Measurements from ENCODE around the gene TSPEAR.

TSPEAR gene

DNA sequence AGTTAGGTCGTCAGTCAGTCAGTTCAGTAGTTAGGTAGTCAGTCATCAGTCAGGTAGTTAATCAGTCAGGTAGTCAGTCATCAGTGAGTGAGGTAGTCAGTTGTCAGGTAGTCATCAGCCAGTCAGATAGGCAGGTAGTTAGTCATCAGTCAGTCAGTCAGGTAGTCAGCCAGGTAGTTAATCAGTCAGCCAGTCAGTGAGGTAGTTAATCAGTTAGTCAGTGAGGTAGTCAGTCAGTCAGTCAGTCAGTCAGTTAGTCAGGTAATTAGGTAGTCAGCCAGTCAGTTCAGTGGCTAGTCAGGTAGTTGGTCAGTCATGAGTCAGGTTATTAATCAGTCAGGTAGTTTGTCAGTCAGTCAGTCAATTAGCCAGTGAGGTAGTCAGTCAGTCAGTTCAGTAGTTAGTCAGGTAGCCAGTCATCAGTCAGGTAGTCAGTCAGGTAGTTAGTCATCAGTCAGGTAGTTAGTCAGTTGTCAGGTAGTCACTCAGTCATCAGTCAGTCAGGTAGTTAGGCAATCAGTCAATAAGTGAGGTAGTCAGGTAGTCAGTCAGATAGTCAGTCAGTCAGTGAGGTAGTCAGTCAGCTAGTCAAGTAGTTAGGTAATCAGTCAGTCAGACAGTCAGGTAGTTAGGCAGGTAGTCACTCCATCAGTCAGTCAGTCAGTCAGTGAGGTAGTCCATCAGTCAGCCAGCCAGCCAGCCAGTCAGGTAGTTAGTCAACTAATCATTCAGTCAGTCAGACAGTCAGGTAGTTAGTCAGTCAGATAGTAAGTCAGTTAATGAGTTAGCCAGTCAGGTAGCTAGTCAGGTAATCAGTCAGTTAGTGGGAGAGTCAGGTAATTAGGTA is 187.6 kb downstream of the TSPEAR start:
- in situ Hi-C loops (cut with MboI; ENCODE audit: low sequenced_read_pairs, unreplicated experiment): no loop called here
- TF ChIP-seq, protein P1, sequence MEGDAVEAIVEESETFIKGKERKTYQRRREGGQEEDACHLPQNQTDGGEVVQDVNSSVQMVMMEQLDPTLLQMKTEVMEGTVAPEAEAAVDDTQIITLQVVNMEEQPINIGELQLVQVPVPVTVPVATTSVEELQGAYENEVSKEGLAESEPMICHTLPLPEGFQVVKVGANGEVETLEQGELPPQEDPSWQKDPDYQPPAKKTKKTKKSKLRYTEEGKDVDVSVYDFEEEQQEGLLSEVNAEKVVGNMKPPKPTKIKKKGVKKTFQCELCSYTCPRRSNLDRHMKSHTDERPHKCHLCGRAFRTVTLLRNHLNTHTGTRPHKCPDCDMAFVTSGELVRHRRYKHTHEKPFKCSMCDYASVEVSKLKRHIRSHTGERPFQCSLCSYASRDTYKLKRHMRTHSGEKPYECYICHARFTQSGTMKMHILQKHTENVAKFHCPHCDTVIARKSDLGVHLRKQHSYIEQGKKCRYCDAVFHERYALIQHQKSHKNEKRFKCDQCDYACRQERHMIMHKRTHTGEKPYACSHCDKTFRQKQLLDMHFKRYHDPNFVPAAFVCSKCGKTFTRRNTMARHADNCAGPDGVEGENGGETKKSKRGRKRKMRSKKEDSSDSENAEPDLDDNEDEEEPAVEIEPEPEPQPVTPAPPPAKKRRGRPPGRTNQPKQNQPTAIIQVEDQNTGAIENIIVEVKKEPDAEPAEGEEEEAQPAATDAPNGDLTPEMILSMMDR (IDR thresholded peaks at IDR 0.05; ENCODE audit: borderline replicate concordance, control extremely low read depth, extremely low read depth, insufficient read depth, missing control alignments): no peak
- DNase-seq (ENCODE audit: low spot score): no peak

DNA sequence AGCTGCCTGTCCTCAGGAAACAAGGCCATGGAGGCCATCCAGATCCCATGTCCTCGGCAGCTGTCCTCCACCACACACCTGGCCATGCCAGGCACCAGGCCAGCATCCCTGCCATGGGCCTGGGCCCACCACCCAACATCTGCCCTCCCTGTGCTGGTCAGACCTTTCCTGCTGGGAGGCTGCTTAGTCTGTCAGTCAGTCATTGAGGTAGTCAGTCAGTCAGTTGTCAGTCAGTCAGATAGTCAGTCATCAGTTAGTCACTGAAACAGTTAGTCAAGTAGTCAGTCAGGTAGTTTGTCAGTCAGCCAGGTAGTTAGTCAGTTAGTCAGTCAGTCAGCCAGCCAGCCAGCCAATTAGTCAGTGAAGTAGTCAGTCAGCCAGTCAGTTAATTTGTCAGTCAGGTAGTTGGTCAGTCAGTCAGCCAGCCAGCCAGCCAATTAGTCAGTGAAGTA is 188.6 kb downstream of the TSPEAR start:
- in situ Hi-C loops (cut with MboI; ENCODE audit: low sequenced_read_pairs, unreplicated experiment): no loop called here
- TF ChIP-seq, protein P1 (IDR thresholded peaks at IDR 0.05; ENCODE audit: borderline replicate concordance, control extremely low read depth, extremely low read depth, insufficient read depth, missing control alignments): no peak
- no peak for DNase-seq (ENCODE audit: low spot score)

DNA sequence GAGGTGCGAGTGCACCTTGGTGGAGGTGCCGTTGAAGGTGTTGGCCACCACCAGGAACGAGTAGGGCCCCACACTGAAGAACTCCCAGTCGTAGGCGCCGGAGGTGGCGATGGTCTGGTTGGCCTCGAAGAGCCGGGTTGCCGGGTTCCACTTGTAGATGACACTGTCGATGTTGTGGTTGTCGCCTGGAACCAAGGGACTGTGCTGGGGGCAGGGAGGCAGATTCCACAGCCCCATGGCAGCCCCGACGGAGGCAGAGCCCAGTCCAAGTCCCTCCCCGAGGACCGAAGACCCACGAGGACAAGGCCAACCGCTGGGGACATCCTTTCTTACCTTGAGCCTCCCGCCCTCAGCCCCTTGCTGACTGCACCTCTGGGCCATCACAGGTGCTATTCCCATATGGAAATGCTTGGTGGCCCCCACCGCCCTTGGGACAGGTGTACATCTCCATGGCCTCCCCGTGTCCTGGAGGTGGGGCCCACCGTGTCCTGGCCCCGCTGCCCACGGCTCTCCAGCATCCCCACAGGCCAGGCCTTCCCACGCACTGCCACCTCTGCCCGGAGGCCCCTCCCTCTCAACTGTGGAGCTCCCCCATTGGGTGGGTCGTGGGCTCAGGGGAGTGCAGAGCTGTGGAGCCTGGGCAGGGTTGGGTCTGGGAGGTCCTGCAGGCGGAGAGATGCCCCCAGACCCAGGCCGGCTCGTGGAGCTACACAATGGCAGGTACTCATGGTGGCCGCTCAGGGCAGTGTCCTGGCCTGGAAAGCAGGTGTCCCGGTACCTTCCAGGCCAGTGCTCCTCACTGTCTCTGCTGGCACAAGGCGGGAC is 189.2 kb downstream of the TSPEAR start:
- TF ChIP-seq, protein P1 (IDR thresholded peaks at IDR 0.05; ENCODE audit: borderline replicate concordance, control extremely low read depth, extremely low read depth, insufficient read depth, missing control alignments): no peak
- in situ Hi-C loops (cut with MboI; ENCODE audit: low sequenced_read_pairs, unreplicated experiment): no loop called here

DNA sequence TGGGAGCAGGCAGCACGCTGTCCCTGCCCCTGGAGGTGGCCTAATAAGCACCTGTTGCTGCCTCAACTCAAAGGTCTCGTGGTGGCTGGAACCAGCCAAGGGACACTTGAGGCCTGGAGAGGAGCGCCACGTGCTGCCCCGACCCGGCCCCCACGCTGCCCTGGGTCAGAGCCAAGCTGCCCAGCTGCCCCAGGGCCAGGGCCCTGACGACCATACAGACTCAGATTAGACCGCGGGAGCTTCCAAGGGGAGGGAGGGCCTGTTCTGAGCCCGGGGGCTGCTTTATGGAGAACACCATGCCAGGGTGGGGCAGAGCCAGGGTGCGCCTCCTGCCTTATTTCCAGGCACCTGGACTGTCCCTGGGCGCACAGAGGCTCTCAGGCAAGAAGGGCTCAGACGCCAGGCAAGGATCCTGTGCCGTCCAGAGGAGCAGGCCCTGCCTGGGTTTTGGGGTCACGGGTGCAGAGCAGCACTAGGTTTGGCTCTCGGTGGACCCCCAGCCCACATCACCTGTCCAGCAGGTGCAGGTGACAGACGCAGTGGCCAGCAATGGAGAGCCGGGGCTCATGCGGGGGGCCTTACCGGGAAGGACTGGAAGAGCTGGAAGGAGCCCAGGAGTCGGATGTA is 190.0 kb downstream of the TSPEAR start:
- no peak for DNase-seq (ENCODE audit: low spot score)
- in situ Hi-C loops (cut with MboI; ENCODE audit: low sequenced_read_pairs, unreplicated experiment): no loop called here
- TF ChIP-seq, protein P1 (IDR thresholded peaks at IDR 0.05; ENCODE audit: borderline replicate concordance, control extremely low read depth, extremely low read depth, insufficient read depth, missing control alignments): no peak

More for the DNA sequence above, 189.2 kb downstream of the TSPEAR start:
- no peak for DNase-seq (ENCODE audit: low spot score)

DNA sequence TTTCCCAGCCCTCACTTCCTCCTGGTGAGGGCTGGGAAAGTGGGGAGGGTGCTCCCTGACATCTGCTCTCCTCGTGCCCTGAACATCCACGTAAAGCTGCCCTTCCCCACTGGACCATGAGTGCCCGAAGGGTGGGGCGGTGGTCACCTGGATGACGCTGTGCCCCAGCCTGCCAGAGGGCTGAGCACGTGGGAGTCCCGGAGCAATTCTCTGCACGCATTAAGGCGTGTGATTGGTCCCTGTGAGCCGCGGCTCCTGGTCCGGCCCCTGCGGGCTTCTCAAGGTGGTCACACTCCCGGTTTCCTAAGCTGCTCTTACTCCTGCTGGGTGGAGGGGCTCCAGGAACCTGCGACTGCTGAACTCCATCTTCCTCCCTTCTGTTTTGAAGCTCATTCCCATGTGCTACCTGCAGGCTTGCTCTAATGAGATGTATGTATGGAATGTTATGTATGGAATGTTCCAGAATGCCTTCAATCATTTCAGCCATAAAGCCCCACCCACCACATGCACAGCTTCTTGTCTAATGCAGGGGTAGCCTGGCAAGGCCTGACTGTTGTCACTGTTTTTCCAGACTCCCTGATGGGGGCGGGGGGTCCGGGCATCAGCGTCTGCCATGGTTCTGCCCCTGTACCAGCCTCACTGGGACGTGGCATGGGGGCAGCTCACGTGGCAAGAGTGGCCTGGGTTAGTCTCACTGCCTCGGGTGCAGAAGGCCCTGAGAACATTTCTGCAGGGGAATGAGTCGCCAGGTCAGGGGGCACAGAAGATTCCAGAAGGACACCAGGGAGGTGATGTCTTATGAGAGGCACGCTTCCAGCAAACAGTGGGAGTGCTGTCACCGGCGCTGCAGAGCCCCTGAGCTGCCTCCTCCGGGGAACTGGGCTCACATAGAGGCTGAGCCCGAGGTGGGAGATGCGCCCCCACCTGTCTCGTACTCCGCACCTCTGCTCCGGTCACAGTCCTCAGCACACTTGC is 190.8 kb downstream of the TSPEAR start:
- no peak for DNase-seq (ENCODE audit: low spot score)
- TF ChIP-seq, protein P1 (IDR thresholded peaks at IDR 0.05; ENCODE audit: borderline replicate concordance, control extremely low read depth, extremely low read depth, insufficient read depth, missing control alignments): no peak
- in situ Hi-C loops (cut with MboI; ENCODE audit: low sequenced_read_pairs, unreplicated experiment): no loop called here

Measured in GM13976 (cell line).